K562 (cell line): ENCODE results near the gene TWSG1. TPM values are rescaled to one million over a fixed set of nuclear protein-coding genes. Genes with fewer than 3 reads are reported as not detected.
A peak's percentile ranks its signal among the peaks of the same experiment; 100 is the strongest.

ENCODE experiments used
- CHD1 ChIP-seq: fragments of 200-600 bp; sonication (generic); IDR thresholded peaks from one replicate; pipeline ENCODE4 v1.6.1; 2012; ENCODE audit warnings: mild to moderate bottlenecking, moderate library complexity, low read length, inconsistent platforms
- NFIC ChIP-seq: fragments of 450-650 bp; IDR thresholded peaks from 2 replicates; pipeline ENCODE4 v1.6.1; 2017; ENCODE audit warnings: mild to moderate bottlenecking, inconsistent platforms
- RFX7 ChIP-seq: fragments of 250-450 bp; sonication (Bioruptor Pico); IDR thresholded peaks from 2 replicates; pipeline ENCODE4 v1.5.1; 2021; ENCODE audit warnings: mild to moderate bottlenecking
- polyA plus RNA-seq, 8 experiments: library from polyadenylated mRNA; depleted of rRNA in 4 of 8; stranded (reverse) in 5 of 8; unstranded in 3 of 8; fragments of >200 nt; fragmentation: Nextera tagmentation in 2 of 8; fragmentation: Illumina TruSeq in 1 of 8; extraction: Ambion mirVana in 2 of 8; extraction: Trizol in 1 of 8; gene quantifications; 2 replicates each; pipeline versions ENCODE4 v1.2.1 to v1.2.3, GENCODE V29; 2011 to 2014; ENCODE audit warnings: inconsistent platforms in 1 of 8, missing spikeins in 1 of 8
- total RNA-seq, 7 experiments: library from RNA; depleted of rRNA in 6 of 7; stranded (reverse); fragments of >200 nt in 6 of 7; fragmentation: Illumina TruSeq in 2 of 7; extraction: Trizol in 2 of 7; gene quantifications; 2 replicates each; pipeline versions ENCODE4 v1.2.1 to v1.2.3, GENCODE V29; 2011 to 2021; ENCODE audit warnings: low replicate concordance in 1 of 7
- TF ChIP-seq, protein P1 (sequence below): fragments of 450-650 bp; IDR thresholded peaks from 2 replicates; pipeline ENCODE4 v1.6.1; 2016; ENCODE audit warnings: low read depth

The TWSG1 gene
- total and polyA plus RNA-seq, 9 of the 15 experiments (the other 6 are each of a cell fraction or from before 2014, with no cell fraction given), result 10.4 to 37.2 (median 25.1) TPM

DNA sequence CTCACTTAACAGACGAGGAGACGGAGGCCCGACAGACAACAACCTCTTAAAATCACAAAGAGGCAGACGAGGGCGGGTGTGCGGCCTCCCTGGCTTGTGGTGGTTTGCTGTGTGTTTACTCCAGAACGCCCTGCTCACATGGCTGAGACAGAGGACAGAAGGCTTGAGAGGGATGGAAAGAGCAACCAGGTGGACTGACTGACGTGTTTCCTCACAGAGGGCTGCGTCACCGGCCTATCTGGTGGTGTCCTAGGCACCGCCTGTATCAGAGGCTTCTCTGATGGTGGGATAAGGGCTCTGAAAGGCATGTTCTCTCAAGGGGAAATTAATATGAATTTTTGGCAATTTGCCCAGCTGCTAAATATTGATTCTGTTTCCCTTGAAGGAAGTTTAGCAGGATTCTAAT, 93.7 kb downstream of the TWSG1 start (continued):
- TF ChIP-seq, protein P1, sequence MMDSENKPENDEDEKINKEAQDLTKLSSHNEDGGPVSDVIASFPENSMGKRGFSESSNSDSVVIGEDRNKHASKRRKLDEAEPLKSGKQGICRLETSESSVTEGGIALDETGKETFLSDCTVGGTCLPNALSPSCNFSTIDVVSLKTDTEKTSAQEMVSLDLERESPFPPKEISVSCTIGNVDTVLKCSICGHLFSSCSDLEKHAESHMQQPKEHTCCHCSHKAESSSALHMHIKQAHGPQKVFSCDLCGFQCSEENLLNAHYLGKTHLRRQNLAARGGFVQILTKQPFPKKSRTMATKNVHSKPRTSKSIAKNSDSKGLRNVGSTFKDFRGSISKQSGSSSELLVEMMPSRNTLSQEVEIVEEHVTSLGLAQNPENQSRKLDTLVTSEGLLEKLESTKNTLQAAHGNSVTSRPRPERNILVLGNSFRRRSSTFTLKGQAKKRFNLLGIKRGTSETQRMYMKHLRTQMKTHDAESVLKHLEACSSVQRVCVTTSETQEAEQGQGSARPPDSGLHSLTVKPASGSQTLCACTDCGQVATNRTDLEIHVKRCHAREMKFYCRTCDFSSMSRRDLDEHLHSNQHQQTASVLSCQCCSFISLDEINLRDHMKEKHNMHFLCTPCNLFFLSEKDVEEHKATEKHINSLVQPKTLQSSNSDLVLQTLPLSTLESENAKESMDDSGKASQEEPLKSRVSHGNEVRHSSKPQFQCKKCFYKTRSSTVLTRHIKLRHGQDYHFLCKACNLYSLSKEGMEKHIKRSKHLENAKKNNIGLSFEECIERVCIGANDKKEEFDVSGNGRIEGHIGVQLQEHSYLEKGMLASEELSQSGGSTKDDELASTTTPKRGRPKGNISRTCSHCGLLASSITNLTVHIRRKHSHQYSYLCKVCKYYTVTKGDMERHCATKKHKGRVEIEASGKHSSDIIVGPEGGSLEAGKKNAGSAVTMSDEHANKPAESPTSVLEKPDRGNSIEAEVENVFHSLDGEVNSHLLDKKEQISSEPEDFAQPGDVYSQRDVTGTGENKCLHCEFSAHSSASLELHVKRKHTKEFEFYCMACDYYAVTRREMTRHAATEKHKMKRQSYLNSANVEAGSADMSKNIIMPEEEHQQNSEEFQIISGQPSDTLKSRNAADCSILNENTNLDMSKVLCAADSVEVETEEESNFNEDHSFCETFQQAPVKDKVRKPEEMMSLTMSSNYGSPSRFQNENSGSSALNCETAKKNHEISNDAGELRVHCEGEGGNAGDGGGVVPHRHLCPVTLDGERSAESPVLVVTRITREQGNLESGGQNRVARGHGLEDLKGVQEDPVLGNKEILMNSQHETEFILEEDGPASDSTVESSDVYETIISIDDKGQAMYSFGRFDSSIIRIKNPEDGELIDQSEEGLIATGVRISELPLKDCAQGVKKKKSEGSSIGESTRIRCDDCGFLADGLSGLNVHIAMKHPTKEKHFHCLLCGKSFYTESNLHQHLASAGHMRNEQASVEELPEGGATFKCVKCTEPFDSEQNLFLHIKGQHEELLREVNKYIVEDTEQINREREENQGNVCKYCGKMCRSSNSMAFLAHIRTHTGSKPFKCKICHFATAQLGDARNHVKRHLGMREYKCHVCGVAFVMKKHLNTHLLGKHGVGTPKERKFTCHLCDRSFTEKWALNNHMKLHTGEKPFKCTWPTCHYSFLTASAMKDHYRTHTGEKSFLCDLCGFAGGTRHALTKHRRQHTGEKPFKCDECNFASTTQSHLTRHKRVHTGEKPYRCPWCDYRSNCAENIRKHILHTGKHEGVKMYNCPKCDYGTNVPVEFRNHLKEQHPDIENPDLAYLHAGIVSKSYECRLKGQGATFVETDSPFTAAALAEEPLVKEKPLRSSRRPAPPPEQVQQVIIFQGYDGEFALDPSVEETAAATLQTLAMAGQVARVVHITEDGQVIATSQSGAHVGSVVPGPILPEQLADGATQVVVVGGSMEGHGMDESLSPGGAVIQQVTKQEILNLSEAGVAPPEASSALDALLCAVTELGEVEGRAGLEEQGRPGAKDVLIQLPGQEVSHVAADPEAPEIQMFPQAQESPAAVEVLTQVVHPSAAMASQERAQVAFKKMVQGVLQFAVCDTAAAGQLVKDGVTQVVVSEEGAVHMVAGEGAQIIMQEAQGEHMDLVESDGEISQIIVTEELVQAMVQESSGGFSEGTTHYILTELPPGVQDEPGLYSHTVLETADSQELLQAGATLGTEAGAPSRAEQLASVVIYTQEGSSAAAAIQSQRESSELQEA, result no peak
- TF ChIP-seq NFIC (peak; percentile 86), RFX7 (no peak), CHD1 (no peak)
